SK-N-SH (cell line): ENCODE measurements around the gene ADAMTS15. TPM values are rescaled to one million over a fixed set of nuclear protein-coding genes. Genes with fewer than 3 reads are reported as not detected.

Experiments
- CTCF ChIA-PET: fragments of 300-600, 350-600 bp; formaldehyde crosslinking; extraction: SDS; loops from one replicate; lab custom pipeline; 2021; lab: Yijun Ruan, JAX
- POLR2A ChIA-PET: fragments of 350-600 bp; sonication (Branson Sonifier 250); formaldehyde crosslinking; extraction: SDS; loops from one replicate; lab custom pipeline; 2020; ENCODE audit warnings: antibody characterized with exemption, inconsistent platforms; lab: Yijun Ruan, JAX
- DNase-seq: peaks from one replicate; pipeline ENCODE4 v3.0.0; 2012
- H2AFZ ChIP-seq: fragments of 200-600 bp; sonication (generic); 2 replicates; pipeline ENCODE4 v1.8.1; 2016; ENCODE audit warnings: antibody characterized with exemption, mild to moderate bottlenecking, low read depth
- H3F3A ChIP-seq: fragments of 200-600 bp; sonication (generic); replicated peaks from 2 replicates; pipeline ENCODE3; 2016; ENCODE audit warnings: antibody characterized with exemption, mild to moderate bottlenecking; ENCODE audit not compliant: insufficient read depth
- H3K27ac ChIP-seq, 2 experiments: fragments of 200-500 bp in 1 of 2; fragments of 200-600 bp in 1 of 2; sonication (Bioruptor generic) in 1 of 2; sonication (generic), shearing (Covaris generic) in 1 of 2; 2 replicates each; pipeline versions ENCODE4 v1.5.1 to v1.6.1; 2014 to 2016; ENCODE audit warnings: low read depth in 2 of 2, inconsistent platforms in 1 of 2, low read length in 1 of 2, mild to moderate bottlenecking in 1 of 2, mixed read lengths in 1 of 2
- H3K27me3 ChIP-seq: fragments of 200-600 bp; sonication (generic), shearing (Covaris generic); 2 replicates; pipeline ENCODE4 v1.6.1; 2016; ENCODE audit warnings: mixed run types; ENCODE audit not compliant: insufficient read depth
- H3K36me3 ChIP-seq, 2 experiments: fragments of 200-500 bp in 1 of 2; fragments of 200-600 bp in 1 of 2; sonication (Bioruptor generic) in 1 of 2; sonication (generic) in 1 of 2; replicated peaks in 1 of 2; 2 replicates each; pipeline versions ENCODE3 to v1.5.1; 2014 to 2016; ENCODE audit warnings: low read length in 1 of 2, mild to moderate bottlenecking in 1 of 2; ENCODE audit not compliant: insufficient read depth in 2 of 2, control insufficient read depth in 1 of 2
- H3K4me1 ChIP-seq, 2 experiments: fragments of 200-500 bp in 1 of 2; fragments of 200-600 bp in 1 of 2; sonication (Bioruptor generic) in 1 of 2; sonication (generic), shearing (Covaris generic) in 1 of 2; 2 replicates each; pipeline versions ENCODE4 v1.5.1 to v1.6.1; 2014 to 2016; ENCODE audit warnings: low read depth in 1 of 2, low read length in 1 of 2, mixed run types in 1 of 2; ENCODE audit not compliant: insufficient read depth in 2 of 2, control insufficient read depth in 1 of 2
- H3K4me2 ChIP-seq: fragments of 200-600 bp; sonication (generic), shearing (Covaris generic); 2 replicates; pipeline ENCODE4 v1.6.1; 2017; ENCODE audit warnings: mixed run types
- H3K4me3 ChIP-seq, 2 experiments: fragments of 200-500 bp in 1 of 2; fragments of 200-600 bp in 1 of 2; sonication (Bioruptor generic) in 1 of 2; sonication (generic), shearing (Covaris generic) in 1 of 2; 2 replicates each; pipeline versions ENCODE4 v1.5.1 to v1.8.1; 2014 to 2016; ENCODE audit warnings: low read depth in 2 of 2, inconsistent platforms in 1 of 2, low read length in 1 of 2, mild to moderate bottlenecking in 1 of 2, mixed read lengths in 1 of 2, moderate library complexity in 1 of 2
- H3K79me2 ChIP-seq: fragments of 200-600 bp; sonication (generic); 2 replicates; pipeline ENCODE4 v1.8.1; 2017; ENCODE audit warnings: mild to moderate bottlenecking; ENCODE audit not compliant: insufficient read depth
- H3K9ac ChIP-seq: fragments of 200-600 bp; sonication (generic); 2 replicates; pipeline ENCODE4 v1.6.1; 2017; ENCODE audit warnings: mixed run types
- H3K9me2 ChIP-seq: fragments of 200-600 bp; sonication (generic); 2 replicates; pipeline ENCODE4 v1.6.1; 2017; ENCODE audit warnings: mixed run types
- H3K9me3 ChIP-seq: fragments of 200-600 bp; sonication (generic); 2 replicates; pipeline ENCODE4 v1.6.1; 2017; ENCODE audit warnings: mixed run types, mild to moderate bottlenecking, moderate library complexity
- H4K20me1 ChIP-seq: fragments of 200-600 bp; sonication (generic); 2 replicates; pipeline ENCODE4 v1.6.1; 2017; ENCODE audit warnings: mild to moderate bottlenecking, mixed run types; ENCODE audit not compliant: insufficient read depth
- CHD2 ChIP-seq: fragments of 150-350 bp; IDR thresholded peaks from 2 replicates; pipeline ENCODE4 v1.6.1; 2018; ENCODE audit warnings: low read length; ENCODE audit not compliant: partially characterized antibody
- ELF1 ChIP-seq: IDR thresholded peaks from 2 replicates; pipeline ENCODE4 v1.4.0; 2012
- FOXM1 ChIP-seq: IDR thresholded peaks from 2 replicates; pipeline ENCODE4 v1.4.0; 2012; ENCODE audit warnings: low read depth, mild to moderate bottlenecking
- PBX3 ChIP-seq: IDR thresholded peaks from 2 replicates; pipeline ENCODE4; 2012
- RCOR1 ChIP-seq: fragments of 150-350 bp; IDR thresholded peaks from 2 replicates; pipeline ENCODE4 v1.6.1; 2017; ENCODE audit warnings: antibody characterized with exemption, low read length
- REST ChIP-seq: IDR thresholded peaks from 2 replicates; pipeline ENCODE4 v1.6.1; 2012; ENCODE audit warnings: mild to moderate bottlenecking, low read depth, low read length, moderate library complexity
- RFX5 ChIP-seq: IDR thresholded peaks from 2 replicates; pipeline ENCODE4 v1.6.1; 2012; ENCODE audit warnings: mild to moderate bottlenecking, improper control_type of control experiment, low read length
- RXRA ChIP-seq: IDR thresholded peaks from 2 replicates; pipeline ENCODE4 v1.4.0; 2012; ENCODE audit warnings: low read depth, mild to moderate bottlenecking, borderline replicate concordance
- SIN3A ChIP-seq: IDR thresholded peaks from 2 replicates; pipeline ENCODE4 v1.6.1; 2012; ENCODE audit warnings: low read depth, mild to moderate bottlenecking, low read length, moderate library complexity, borderline replicate concordance
- SMC3 ChIP-seq: IDR thresholded peaks from 2 replicates; pipeline ENCODE4 v1.6.1; 2012; ENCODE audit warnings: low read depth, low read length, improper control_type of control experiment
- TEAD4 ChIP-seq: IDR thresholded peaks from 2 replicates; pipeline ENCODE4 v1.4.0; 2012; ENCODE audit warnings: mild to moderate bottlenecking, borderline replicate concordance; ENCODE audit not compliant: insufficient read depth
- USF2 ChIP-seq: fragments of 150-350 bp; IDR thresholded peaks from 2 replicates; pipeline ENCODE4 v1.6.1; 2017; ENCODE audit warnings: antibody characterized with exemption, low read length, low read depth, borderline replicate concordance
- WGBS: methylation state at CpG from one replicate; pipeline ENCODE4 v1.1.6; 2017; ENCODE audit warnings: low lambda C conversion rate; 5-methylcytosine and 5-hydroxymethylcytosine counted together
- polyA plus RNA-seq, 3 experiments: library from polyadenylated mRNA; depleted of rRNA; stranded (reverse); fragments of >200 nt; gene quantifications; 2 replicates each; pipeline ENCODE4 v1.2.3, GENCODE V29; 2012

Gene ADAMTS15
- polyA plus RNA-seq, 1 of the 3 experiments (the other 2 are of a cell fraction), result 1.1 TPM

GRCh38 chr11:130411223-130411622 is 37.2 kb upstream of the ADAMTS15 start:
- CTCF ChIA-PET, result no interaction called here
- Histone ChIP-seq H3K9me2 (no peaks in the 10 kb centered on the region), H4K20me1 (no peaks in the 10 kb centered on the region), H3K27ac (no peak overlapping the region), H3K4me3 (no peak overlapping the region), H3K4me2 (no peak overlapping the region), H3K27me3 (no peaks in the 10 kb centered on the region), H3K9ac (no peak overlapping the region), H3K4me1 (no peaks in the 10 kb centered on the region), H3K79me2 (no peaks in the 10 kb centered on the region), H3K36me3 (no peaks in the 10 kb centered on the region), H3K9me3 (no peaks in the 10 kb centered on the region), H3F3A (peaks cover 11% of the 10 kb centered on the region), H2AFZ (no peak overlapping the region)
- TF ChIP-seq PBX3 (no peak), TEAD4 (no peak), RXRA (no peak), REST (no peak), RFX5 (no peak), FOXM1 (no peak), RCOR1 (no peak), SMC3 (no peak), USF2 (no peak), SIN3A (no peak), ELF1 (no peak), CHD2 (no peak)
- DNase-seq, result no peak
- POLR2A ChIA-PET, result no interaction called here
- WGBS, result 78% methylated on average over 5 of the region's 11 CpGs
